ENCODE measurements around the gene WWOX. TPM values are rescaled to one million over a fixed set of nuclear protein-coding genes. Genes with fewer than 3 reads are reported as not detected.

The WWOX gene
- total and polyA plus RNA-seq, 2 of the 8 experiments (the other 6 are each of a cell fraction or from before 2014, with no cell fraction given): 5.4 to 16.7 TPM

- Histone ChIP-seq H3K79me1 (ENCODE audit: low read depth, low read length) (no peaks in the 10 kb centered on the region), H3K36me3 (ENCODE audit: control insufficient read depth in 2 of 4, insufficient read depth in 4 of 4, low read length in 3 of 4) (no peaks in the 10 kb centered on the region), H4K5ac (ENCODE audit: insufficient read length, low read depth, low read length) (no peak overlapping the region), H3K23me2 (ENCODE audit: low read depth, low read length) (no peaks in the 10 kb centered on the region), H2AK5ac (ENCODE audit: low read depth, low read length) (no peak overlapping the region), H3K9me3 (ENCODE audit: insufficient read depth in 2 of 2, low read depth in 1 of 2, low read length in 1 of 2) (no peaks in the 10 kb centered on the region), H2BK15ac (ENCODE audit: low read length) (no peak overlapping the region), H3K27ac (ENCODE audit: low read depth, low read length) (no peak overlapping the region), H3K4me1 (replicated peaks in 1 of 4; ENCODE audit: control insufficient read depth in 3 of 4, insufficient read depth in 4 of 4, low read length in 3 of 4) (no peaks in the 10 kb centered on the region; a peak in 1 of 7 replicates), H3K23ac (ENCODE audit: insufficient read length) (no peak overlapping the region), H3K27me3 (replicated peaks in 1 of 4; ENCODE audit: control insufficient read depth in 3 of 4, extremely low read depth in 1 of 4, insufficient read depth in 3 of 4, low read length in 3 of 4) (no peaks in the 10 kb centered on the region), H2BK5ac (ENCODE audit: low read depth, low read length) (no peak overlapping the region), H4K20me1 (replicated peaks in 1 of 2; ENCODE audit: control insufficient read depth in 1 of 2, insufficient read depth in 2 of 2, low read length in 2 of 2) (no peaks in the 10 kb centered on the region), H3K14ac (ENCODE audit: insufficient read length) (no peak overlapping the region), H4K8ac (ENCODE audit: extremely low read depth, insufficient read depth, low read length) (no peak overlapping the region), H4K91ac (replicated peaks; ENCODE audit: insufficient read length, low read length) (no peak overlapping the region), H3K18ac (ENCODE audit: extremely low read depth, low read length) (no peak overlapping the region), H2BK12ac (ENCODE audit: low read depth, low read length) (no peak overlapping the region), H3K4me2 (ENCODE audit: insufficient read depth in 1 of 2, low read depth in 2 of 2, low read length in 2 of 2) (no peak overlapping the region), H3K4me3 (ENCODE audit: extremely low read depth in 1 of 4, insufficient read depth in 2 of 4, low read depth in 3 of 4, low read length in 4 of 4) (no peak overlapping the region), H3K79me2 (ENCODE audit: control insufficient read depth in 1 of 2, insufficient read depth in 2 of 2, low read length in 2 of 2) (no peaks in the 10 kb centered on the region), H2BK20ac (ENCODE audit: low read length) (no peak overlapping the region), H2BK120ac (replicated peaks; ENCODE audit: low read depth, low read length) (no peak overlapping the region), H3K9ac (replicated peaks in 1 of 4; ENCODE audit: extremely low read depth in 1 of 4, low read depth in 3 of 4, low read length in 3 of 4) (no peak overlapping the region), H3K56ac (replicated peaks; ENCODE audit: insufficient read length, low read depth, low read length) (no peak overlapping the region), H2AFZ (ENCODE audit: low read length) (no peak overlapping the region), H3K4ac (replicated peaks; ENCODE audit: insufficient read length, low read depth, low read length) (no peak overlapping the region)
- DNase-seq (ENCODE audit: low read depth in 1 of 2, low spot score in 2 of 2) (no peak), FAIRE-seq (no peak)
- CTCF ChIA-PET (ENCODE audit: partially characterized antibody): no interaction called here
- POLR2A ChIA-PET (ENCODE audit: partially characterized antibody): no interaction called here
- WGBS, 2 experiments (ENCODE audit: extremely low coverage in 1 of 2, insufficient coverage in 1 of 2, insufficient read length in 1 of 2, insufficient replicate concordance in 2 of 2, low coverage in 1 of 2, low lambda C conversion rate in 2 of 2, missing lambda C conversion rate in 1 of 2): 84% methylated on average over 6 of the region's 6 CpGs; no CpG with 5 or more reads in 1 of the 2 experiments
- no peak for TF ChIP-seq BACH1 (IDR thresholded peaks at IDR 0.05; ENCODE audit: low read length)
- TF ChIP-seq SP4 (IDR thresholded peaks at IDR 0.05; ENCODE audit: low read length): no peak
- no peak for TF ChIP-seq USF2 (IDR thresholded peaks at IDR 0.05; ENCODE audit: low read length)
- TF ChIP-seq SUZ12 (IDR thresholded peaks at IDR 0.05; ENCODE audit: low read length): no peak
- no peak for TF ChIP-seq NANOG (IDR thresholded peaks at IDR 0.05; ENCODE audit: insufficient read depth, low read depth, low read length, poor library complexity, severe bottlenecking)
- TF ChIP-seq SP1 (IDR thresholded peaks at IDR 0.05; ENCODE audit: low read depth, low read length): no peak
- TF ChIP-seq MAX (IDR thresholded peaks at IDR 0.05): no peak
- no peak for TF ChIP-seq EGR1 (IDR thresholded peaks at IDR 0.05; ENCODE audit: borderline replicate concordance, low read depth, low read length)
- TF ChIP-seq ZNF274 (IDR thresholded peaks at IDR 0.05; ENCODE audit: borderline replicate concordance, extremely low read depth, low read length): no peak
- TF ChIP-seq GABPA (IDR thresholded peaks at IDR 0.05; ENCODE audit: borderline replicate concordance, insufficient read depth, low read length): no peak
- no peak for TF ChIP-seq RNF2 (IDR thresholded peaks at IDR 0.05; ENCODE audit: borderline replicate concordance, low read depth, low read length, missing control alignments, poor library complexity, severe bottlenecking)
- no peak for TF ChIP-seq TCF12 (IDR thresholded peaks at IDR 0.05; ENCODE audit: low read depth, low read length)
- no peak for TF ChIP-seq CBX5 (IDR thresholded peaks at IDR 0.05; ENCODE audit: low read depth, low read length)
- no peak for TF ChIP-seq YY1 (IDR thresholded peaks at IDR 0.05; ENCODE audit: low read depth, low read length)
These were observed 675.7 kb downstream of the WWOX start for GRCh38 chr16:78775161-78775561.

All from H1 (cell line).